H1 (cell line): ENCODE data around the gene RNF130.

ENCODE experiments used
- GTF2F1 ChIP-seq: IDR thresholded peaks from 2 replicates; pipeline ENCODE4 v1.6.1; 2012; ENCODE audit warnings: low read depth, low read length, improper control_type of control experiment, borderline replicate concordance
- HDAC2 ChIP-seq, 2 experiments: fragments of 300-600 bp in 1 of 2; sonication (generic) in 1 of 2; IDR thresholded peaks; 2 replicates each; pipeline ENCODE4 v1.6.1; 2011 to 2012; ENCODE audit warnings: low read depth in 2 of 2, low read length in 2 of 2, mild to moderate bottlenecking in 2 of 2, moderate library complexity in 2 of 2, borderline replicate concordance in 1 of 2, inconsistent platforms in 1 of 2
- POLR2AphosphoS5 ChIP-seq: IDR thresholded peaks from 2 replicates; pipeline ENCODE4 v1.6.1; 2011; ENCODE audit warnings: low read depth, low read length

GRCh38 chr5:180026734-180027458 lies 44.7 kb downstream of the RNF130 start:
- no peak for TF ChIP-seq GTF2F1
- TF ChIP-seq HDAC2 (IDR thresholded peaks at IDR 0.05; ENCODE audit: borderline replicate concordance in 1 of 2, low read depth in 2 of 2, low read length in 2 of 2): no peak
- no peak for TF ChIP-seq POLR2AphosphoS5
